Measurements from ENCODE around the gene CST7. TPM values are rescaled to one million over a fixed set of nuclear protein-coding genes. Genes with fewer than 3 reads are reported as not detected.

CST7 gene
- total RNA-seq, 1 donor from 2014 or later, result not detected

- no peak for DNase-seq (ENCODE audit: low read depth, low spot score)
Measured at GRCh38 chr20:24950836-24951525, 1.9 kb downstream of the CST7 start.

- no peak for DNase-seq (ENCODE audit: low read depth, low spot score)
Measured at GRCh38 chr20:24951536-24952083, 2.5 kb downstream of the CST7 start.

- no peak for DNase-seq (ENCODE audit: low read depth, low spot score)
Measured at GRCh38 chr20:24952376-24953208, 3.5 kb downstream of the CST7 start.

GRCh38 chr20:24953209-24953575 lies 4.1 kb downstream of the CST7 start:
- DNase-seq (ENCODE audit: low read depth, low spot score), result no peak

- DNase-seq (ENCODE audit: low read depth, low spot score), result no peak
Measured at GRCh38 chr20:24953621-24954133, 4.6 kb downstream of the CST7 start.

GRCh38 chr20:24954151-24954550 lies 5.1 kb downstream of the CST7 start:
- DNase-seq (ENCODE audit: low read depth, low spot score), result no peak

GRCh38 chr20:24954566-24954965 lies 5.5 kb downstream of the CST7 start:
- DNase-seq (ENCODE audit: low read depth, low spot score), result no peak

GRCh38 chr20:24955045-24955444 lies 6.0 kb downstream of the CST7 start:
- no peak for DNase-seq (ENCODE audit: low read depth, low spot score)

- DNase-seq (ENCODE audit: low read depth, low spot score), result no peak
Measured at GRCh38 chr20:24956001-24956841, 7.2 kb downstream of the CST7 start.

- no peak for DNase-seq (ENCODE audit: low read depth, low spot score)
Measured at GRCh38 chr20:24957326-24958016, 8.4 kb downstream of the CST7 start.

- DNase-seq (ENCODE audit: low read depth, low spot score), result no peak
Measured at GRCh38 chr20:24958506-24959385, 9.7 kb downstream of the CST7 start.

- DNase-seq (ENCODE audit: low read depth, low spot score), result no peak
Measured at GRCh38 chr20:24959591-24960301, 10.7 kb downstream of the CST7 start.

GRCh38 chr20:24960302-24960801 lies 11.3 kb downstream of the CST7 start:
- DNase-seq (ENCODE audit: low read depth, low spot score), result no peak

- no peak for DNase-seq (ENCODE audit: low read depth, low spot score)
Measured at GRCh38 chr20:24960861-24961260, 11.8 kb downstream of the CST7 start.

- DNase-seq (ENCODE audit: low read depth, low spot score), result no peak
Measured at GRCh38 chr20:24961384-24962181, 12.5 kb downstream of the CST7 start.

- DNase-seq (ENCODE audit: low read depth, low spot score), result no peak
Measured at GRCh38 chr20:24962182-24962492, 13.1 kb downstream of the CST7 start.

GRCh38 chr20:24962510-24962909 lies 13.4 kb downstream of the CST7 start:
- no peak for DNase-seq (ENCODE audit: low read depth, low spot score)

Measured in pulmonary artery endothelial cell (primary cell).